SKM-1 (cell line): ENCODE measurements around the gene RNF6.
"Not testable (repeated sequence)": the region's sequence is repeated elsewhere in the genome, so short reads cannot be mapped to it uniquely, and the experiment has no call there.

ENCODE experiments used
- DNase-seq: peaks from one replicate; lab custom pipeline; 2025; ENCODE audit not compliant: unreplicated experiment; lab: John Stamatoyannopoulos, UW

Gene RNF6

DNA sequence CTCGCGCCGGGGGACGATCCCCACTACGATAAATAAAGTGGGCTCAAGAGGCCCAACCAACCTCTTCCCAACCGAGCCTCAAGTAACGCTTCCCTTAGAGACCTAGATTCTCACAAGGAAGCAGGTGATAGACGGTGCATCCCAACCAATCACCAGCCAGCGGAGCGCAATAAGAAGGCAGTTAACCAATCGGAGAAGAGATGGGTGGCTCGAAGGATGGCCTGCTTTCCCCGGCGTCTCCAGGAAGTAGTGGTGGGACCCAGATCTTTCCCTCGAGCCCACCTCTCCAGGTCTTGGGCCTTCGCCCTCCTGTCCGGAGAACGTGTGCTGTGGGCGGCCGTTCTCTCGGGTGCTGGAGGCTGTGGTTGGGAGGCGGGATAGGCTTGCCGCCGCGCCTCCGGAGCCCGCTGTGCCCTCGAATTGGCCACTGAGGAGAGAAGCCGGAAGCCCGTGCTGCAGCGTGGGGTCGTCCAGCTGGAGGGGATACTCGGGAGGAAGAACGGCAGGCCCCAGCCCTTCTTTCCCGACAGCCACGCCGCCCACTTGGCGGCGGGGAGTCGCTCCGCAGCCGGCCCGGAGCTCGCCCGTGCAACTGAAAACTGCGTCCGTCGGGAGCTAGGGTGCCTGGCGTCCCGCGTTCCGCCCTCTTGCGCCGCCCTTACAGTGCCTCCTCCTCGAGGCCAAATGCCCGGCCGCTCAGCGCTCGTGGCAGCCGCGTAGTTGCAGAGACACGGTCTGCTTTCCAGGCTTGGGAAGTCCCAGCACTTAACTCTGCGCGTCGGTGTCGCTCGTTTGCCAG is at the start of gene RNF6:
Gene RNF6 (minus strand): TSS at position 594 of the 799 bp plus-strand sequence. CDS start 2,665 bp downstream, outside the sequence.
- peak; percentile 97 for DNase-seq

GRCh38 chr13:26270707-26271106 is 48.6 kb upstream of the RNF6 start:
- DNase-seq, result no peak

- no peak for DNase-seq
Observed at GRCh38 chr13:26266311-26266710, 44.2 kb upstream of the RNF6 start.

DNA sequence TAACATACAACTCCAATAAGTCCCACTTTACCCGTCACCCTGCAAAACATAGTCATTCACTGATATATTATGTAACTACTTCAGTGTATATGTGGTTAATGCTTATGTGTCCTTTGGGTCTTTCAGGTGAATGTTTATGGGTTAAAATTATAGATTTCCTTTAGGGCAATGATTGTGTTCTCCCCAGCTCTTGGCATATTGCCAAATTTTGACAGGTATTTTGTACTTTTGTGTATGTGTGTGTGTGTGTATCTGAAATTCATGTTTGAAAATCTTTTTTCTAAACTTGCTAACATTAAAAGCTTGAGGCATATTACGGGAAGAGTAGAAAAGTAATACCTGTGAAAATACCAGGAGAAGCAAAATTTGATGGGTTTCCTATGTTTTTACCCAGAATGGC is 40.0 kb upstream of the RNF6 start:
- no peak for DNase-seq

- no peak for DNase-seq
Observed at GRCh38 chr13:26259634-26260033, 37.5 kb upstream of the RNF6 start.

- DNase-seq, result no peak
Observed at GRCh38 chr13:26257049-26257448, 34.9 kb upstream of the RNF6 start.

DNA sequence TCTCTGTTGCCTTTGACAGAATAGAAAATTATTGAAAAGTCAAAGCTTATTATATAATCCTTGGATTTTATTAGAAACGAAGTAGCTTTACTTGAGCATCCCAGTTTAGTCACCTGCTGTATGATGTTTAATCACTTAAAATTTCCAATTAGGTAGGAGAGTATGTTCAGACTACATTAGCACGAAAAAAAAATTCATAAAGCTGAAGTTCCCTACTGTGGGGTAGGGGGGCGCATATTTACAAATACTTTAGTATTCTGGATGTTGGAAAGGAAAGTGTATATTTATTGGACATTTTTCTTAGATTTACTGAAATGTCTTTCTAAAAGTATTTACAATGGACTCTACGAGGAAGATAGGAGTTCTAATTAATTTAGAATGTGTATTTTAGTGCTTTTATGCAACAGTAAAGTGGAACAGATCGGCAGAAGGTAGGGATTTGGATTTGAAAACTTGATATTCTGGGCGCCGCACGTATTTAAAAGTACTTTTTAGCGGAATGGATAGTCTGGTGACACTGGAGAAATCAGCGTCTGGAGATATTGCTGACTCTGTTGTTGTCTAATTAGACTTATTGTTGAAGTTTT is 33.7 kb upstream of the RNF6 start:
- no peak for DNase-seq

- no peak for DNase-seq
Observed at GRCh38 chr13:26255115-26255514, 33.0 kb upstream of the RNF6 start.

- no peak for DNase-seq
Observed at GRCh38 chr13:26254583-26255111, 32.5 kb upstream of the RNF6 start.

GRCh38 chr13:26253787-26254582 is 31.9 kb upstream of the RNF6 start, which contains the start of gene CDK8:
Gene CDK8 (plus strand): TSS chr13:26254129. CDS start chr13:26254642, 513 bp downstream.
- DNase-seq, result peak; percentile 87

- DNase-seq, result no peak
Observed at GRCh38 chr13:26253262-26253786, 31.2 kb upstream of the RNF6 start.

DNA sequence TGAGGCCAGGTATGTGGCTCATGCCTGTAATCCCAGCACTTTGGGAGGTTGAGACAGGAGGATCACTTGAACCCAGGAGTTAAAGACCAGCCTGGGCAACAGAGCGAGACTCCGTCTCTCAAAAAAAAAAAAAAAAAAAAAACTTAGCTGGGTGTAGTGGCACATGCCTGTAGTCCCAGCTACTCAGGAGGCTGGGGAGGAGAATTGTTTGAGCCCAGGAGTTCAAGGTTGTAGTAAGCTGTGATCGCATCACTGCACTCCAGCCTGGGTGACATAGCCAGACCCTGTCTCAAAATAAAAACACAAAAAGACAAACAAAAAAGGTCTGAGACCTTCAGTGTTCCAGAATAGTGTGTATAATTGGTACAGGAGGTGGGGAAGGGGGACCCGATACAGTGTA is 29.9 kb upstream of the RNF6 start:
- not testable (repeated sequence) for DNase-seq

DNA sequence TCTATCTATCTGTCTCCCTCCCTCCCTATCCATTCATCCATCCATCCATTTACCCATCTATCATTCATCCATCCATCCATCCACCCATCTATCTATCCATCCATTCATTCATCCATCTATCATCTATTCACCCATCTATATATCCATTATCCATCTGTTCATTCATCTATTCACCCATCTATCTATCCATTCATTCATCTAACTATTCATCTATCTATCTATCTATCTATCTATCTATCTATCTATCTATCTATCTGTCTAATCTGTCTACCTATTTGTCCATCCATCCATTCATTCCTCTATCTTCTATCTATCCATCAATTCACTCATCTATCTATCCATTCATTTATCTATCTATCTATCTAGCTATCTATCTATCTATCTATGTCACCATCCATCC is 27.4 kb upstream of the RNF6 start:
- no peak for DNase-seq

DNA sequence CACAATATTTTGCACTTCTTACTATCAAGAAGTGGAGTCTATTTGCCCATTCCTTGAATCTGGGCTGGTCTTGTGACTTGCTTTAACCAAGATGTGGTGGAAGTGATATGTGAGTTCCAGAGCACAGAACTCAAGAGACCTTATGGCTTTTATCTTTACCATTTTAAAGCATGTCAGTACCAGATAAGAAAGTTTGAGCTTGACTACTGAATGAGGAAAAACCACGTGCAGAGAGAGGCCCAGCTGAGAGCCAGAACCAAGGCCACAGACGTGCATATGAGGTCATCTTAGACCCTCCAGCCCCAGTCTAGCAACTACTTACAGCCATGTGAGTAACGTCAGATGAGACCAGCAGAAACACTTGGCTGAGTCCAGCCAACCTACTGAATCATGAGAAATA is 25.5 kb upstream of the RNF6 start:
- DNase-seq, result no peak

DNA sequence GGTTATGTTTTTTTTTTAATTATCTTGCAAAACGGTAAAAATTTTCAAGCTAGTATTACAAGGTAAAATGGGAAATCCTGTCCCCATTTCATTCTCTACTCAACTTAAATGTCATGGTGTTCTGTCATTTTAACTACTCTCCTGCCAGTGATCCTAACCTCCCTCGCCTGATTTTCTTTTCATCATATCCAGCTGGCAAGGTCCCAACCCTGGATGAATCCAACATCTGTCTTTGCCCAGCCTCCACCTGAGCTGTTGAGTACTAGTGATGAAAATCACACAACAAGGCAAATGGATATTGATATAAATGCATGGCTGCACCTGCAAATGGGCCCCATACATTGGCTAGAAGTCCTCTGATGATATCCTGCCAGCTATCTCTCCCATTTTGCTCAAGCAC is 24.9 kb upstream of the RNF6 start:
- no peak for DNase-seq

DNA sequence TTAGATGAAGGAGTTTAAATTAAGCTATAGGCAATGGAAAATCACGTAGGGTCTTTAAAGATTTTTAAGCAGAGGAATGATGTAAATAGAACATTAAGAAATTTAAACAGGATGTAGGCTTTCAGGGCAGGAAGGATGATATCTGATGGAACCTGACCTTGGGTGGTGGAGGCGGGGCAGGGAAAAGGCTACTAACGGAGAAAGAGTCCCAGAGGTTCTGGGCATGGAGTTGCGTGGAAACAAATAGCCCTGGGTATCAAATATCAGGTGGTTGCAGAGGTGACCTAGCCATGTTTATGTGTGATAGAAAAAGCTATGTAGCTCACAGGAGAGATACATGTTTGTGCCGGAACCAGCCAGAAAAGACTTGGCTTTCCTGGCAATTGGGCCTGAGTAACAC is 24.0 kb upstream of the RNF6 start:
- DNase-seq, result no peak

DNA sequence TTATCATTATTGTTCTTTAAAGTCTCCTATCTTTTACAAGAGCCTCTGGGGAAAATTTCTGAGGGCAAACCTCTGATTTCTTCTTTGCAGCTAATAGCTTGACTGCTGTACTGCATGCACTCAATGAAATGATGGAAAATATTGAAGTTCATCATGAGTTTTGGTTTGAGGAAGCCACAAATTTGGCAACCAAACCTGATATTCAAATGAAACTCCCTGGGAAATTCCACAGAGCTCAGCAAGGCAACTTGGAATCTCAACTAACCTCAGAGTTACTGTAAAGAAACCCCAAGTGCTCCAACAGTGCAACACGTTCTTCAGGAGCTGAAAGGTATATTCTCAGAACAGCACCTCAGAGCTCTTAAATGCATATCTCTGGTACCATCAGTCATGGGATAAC is 14.2 kb upstream of the RNF6 start:
- DNase-seq, result no peak

GRCh38 chr13:26230703-26231102 is 8.6 kb upstream of the RNF6 start:
- no peak for DNase-seq

DNA sequence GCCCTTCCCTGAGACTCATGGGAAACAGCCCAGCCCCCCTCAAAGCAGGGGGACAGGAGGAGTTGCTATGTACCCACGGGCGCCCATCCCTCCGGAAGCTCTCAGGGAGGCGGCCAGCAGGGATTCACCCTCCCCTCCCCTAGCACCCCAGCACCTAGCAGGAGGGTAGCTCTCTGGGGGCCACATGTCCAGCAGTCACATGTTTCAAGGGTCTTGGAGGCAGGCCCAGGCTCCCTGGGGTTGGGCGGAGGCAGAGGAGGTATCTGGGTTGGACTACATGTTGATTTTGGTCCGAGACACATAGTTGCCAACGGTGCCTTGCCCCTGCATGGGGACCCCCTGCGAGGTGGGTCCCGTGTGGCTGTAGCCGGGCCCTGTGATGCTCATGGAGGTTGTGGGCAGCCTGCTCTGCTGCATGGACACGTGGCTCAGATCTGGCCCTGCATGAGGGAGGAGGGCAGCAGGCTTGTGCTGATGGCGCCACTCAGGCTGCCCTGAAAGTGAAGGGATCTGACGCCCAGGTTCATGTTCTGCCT is 7.0 kb upstream of the RNF6 start:
- DNase-seq, result no peak

DNA sequence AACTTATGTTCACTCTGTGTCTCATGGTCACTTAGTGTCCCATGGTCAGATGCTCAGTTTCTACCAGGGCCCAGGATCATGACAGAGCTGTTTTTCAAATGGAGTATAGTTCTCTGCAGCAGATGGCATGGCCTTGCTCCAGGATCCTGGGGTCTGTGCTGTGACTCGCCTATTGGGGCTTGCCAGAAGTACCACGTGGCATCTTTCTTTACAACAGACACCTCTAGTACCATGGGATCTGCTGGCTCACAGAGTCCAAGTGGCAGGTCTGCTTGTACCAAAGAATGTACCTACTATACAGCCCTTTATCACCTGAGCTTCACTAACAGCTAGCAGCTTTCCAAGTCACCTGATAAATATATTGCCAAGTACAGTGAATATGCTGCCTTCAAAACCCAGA is 6.0 kb upstream of the RNF6 start:
- no peak for DNase-seq
